Endothelial cell of umbilical vein (primary cell): ENCODE measurements around the gene PUM2. TPM values are rescaled to one million over a fixed set of nuclear protein-coding genes. Genes with fewer than 3 reads are reported as not detected.

ENCODE experiments used
- BruUV-seq: library from RNA; stranded (reverse); fragments of 400-500 nt; replicated peaks from 2 replicates; lab custom pipeline; 2021; lab: Mats Ljungman, UMichigan
- CTCF ChIA-PET: fragments of 300-600, 350-600 bp; sonication (Branson Sonifier 250); formaldehyde crosslinking; loops from one replicate; lab custom pipeline; 2021; ENCODE audit warnings: antibody characterized with exemption, inconsistent platforms; lab: Charles Lee
- POLR2A ChIA-PET: fragments of 300-600, 350-600 bp; sonication (Branson Sonifier 250); formaldehyde crosslinking; loops from one replicate; lab custom pipeline; 2021; ENCODE audit warnings: antibody characterized with exemption, inconsistent platforms; lab: Charles Lee
- DNase-seq: peaks from one replicate; pipeline ENCODE4 v3.0.0-alpha.2; 2011; ENCODE audit warnings: low read depth, low spot score
- FAIRE-seq: peaks from 2 replicates; lab custom pipeline; 2011; peaks lifted over from hg19 to GRCh38; lab: Jason Lieb, UNC
- H2AFZ ChIP-seq: 2 replicates; pipeline ENCODE4 v1.6.0; 2012; ENCODE audit warnings: low read depth, low read length, control low read depth, inconsistent platforms
- H3K27ac ChIP-seq: 2 replicates; pipeline ENCODE4 v1.5.1; 2011; ENCODE audit warnings: low read depth, mild to moderate bottlenecking, control low read depth, low read length, moderate library complexity; ENCODE audit not compliant: insufficient read depth
- H3K27me3 ChIP-seq, 2 experiments: 2 replicates each; pipeline versions ENCODE4 v1.6.0 to v1.6.1; 2011; ENCODE audit warnings: low read length in 2 of 2, mixed read lengths in 1 of 2; ENCODE audit not compliant: control insufficient read depth in 2 of 2, insufficient read depth in 2 of 2
- H3K36me3 ChIP-seq, 2 experiments: 2 replicates in 1 of 2; 3 replicates in 1 of 2; pipeline ENCODE4 v1.5.1; 2011; ENCODE audit warnings: low read length in 2 of 2, mild to moderate bottlenecking in 1 of 2, moderate library complexity in 1 of 2; ENCODE audit not compliant: control insufficient read depth in 2 of 2, insufficient read depth in 2 of 2; ENCODE audit errors: extremely low read depth in 1 of 2
- H3K4me1 ChIP-seq: 3 replicates; pipeline ENCODE4 v1.5.1; 2011; ENCODE audit warnings: mild to moderate bottlenecking, low read length; ENCODE audit not compliant: control insufficient read depth, insufficient read depth; ENCODE audit errors: extremely low read depth
- H3K4me2 ChIP-seq: 2 replicates; pipeline ENCODE4 v1.6.1; 2011; ENCODE audit warnings: low read length, control low read depth, mixed read lengths; ENCODE audit not compliant: insufficient read depth
- H3K4me3 ChIP-seq, 3 experiments: fragments of 200-600 bp in 1 of 3; sonication (generic), shearing (Covaris generic) in 1 of 3; replicated peaks in 1 of 3; 2 replicates each; pipeline ENCODE4 v1.5.1; 2011 to 2016; ENCODE audit warnings: control low read depth in 3 of 3, low read length in 3 of 3, mild to moderate bottlenecking in 2 of 3, inconsistent platforms in 1 of 3, low read depth in 1 of 3, moderate library complexity in 1 of 3; ENCODE audit not compliant: insufficient read depth in 1 of 3
- H3K79me2 ChIP-seq: 2 replicates; pipeline ENCODE4 v1.6.0; 2012; ENCODE audit warnings: low read length, inconsistent platforms; ENCODE audit not compliant: control insufficient read depth, insufficient read depth
- H3K9ac ChIP-seq: replicated peaks from 2 replicates; pipeline ENCODE3; 2011; ENCODE audit warnings: low read length, control low read depth; ENCODE audit not compliant: insufficient read depth; ENCODE audit errors: extremely low read depth
- H3K9me1 ChIP-seq: replicated peaks from 3 replicates; pipeline ENCODE4 v1.6.0; 2011; ENCODE audit warnings: mild to moderate bottlenecking, low read length; ENCODE audit not compliant: control insufficient read depth, insufficient read depth; ENCODE audit errors: extremely low read depth
- H3K9me3 ChIP-seq: replicated peaks from 2 replicates; pipeline ENCODE4 v1.5.1; 2012; ENCODE audit warnings: low read length, inconsistent platforms; ENCODE audit not compliant: control insufficient read depth, insufficient read depth
- H4K20me1 ChIP-seq: replicated peaks from 2 replicates; pipeline ENCODE3; 2011; ENCODE audit warnings: mild to moderate bottlenecking, low read length; ENCODE audit not compliant: control insufficient read depth, insufficient read depth; ENCODE audit errors: extremely low read depth
- CTCF ChIP-seq, 2 donors: IDR thresholded peaks; 1 replicate in 1 of 2; 2 replicates in 1 of 2; pipeline ENCODE4 v1.5.1; 2011; ENCODE audit warnings: low read length in 2 of 2, mild to moderate bottlenecking in 2 of 2, moderate library complexity in 2 of 2, control low read depth in 1 of 2, inconsistent platforms in 1 of 2, low read depth in 1 of 2; ENCODE audit not compliant: insufficient read depth in 1 of 2; ENCODE audit errors: extremely low read depth in 1 of 2
- EZH2 ChIP-seq: IDR thresholded peaks from 2 replicates; pipeline ENCODE4 v1.6.1; 2012; ENCODE audit warnings: borderline replicate concordance, low read depth, mild to moderate bottlenecking, moderate library complexity, low read length, inconsistent platforms; ENCODE audit not compliant: severe bottlenecking
- GATA2 ChIP-seq: IDR thresholded peaks from 2 replicates; pipeline ENCODE4 v1.7.0; 2011; ENCODE audit warnings: low read depth, mild to moderate bottlenecking, moderate library complexity, mixed read lengths, low read length; ENCODE audit not compliant: insufficient read length, insufficient read depth
- JUN ChIP-seq: IDR thresholded peaks from 2 replicates; pipeline ENCODE4 v1.6.1; 2011; ENCODE audit warnings: borderline replicate concordance, low read depth; ENCODE audit not compliant: insufficient read length, insufficient read depth
- MYC ChIP-seq: IDR thresholded peaks from one replicate; pipeline ENCODE4 v1.6.1; 2011; ENCODE audit warnings: mild to moderate bottlenecking, low read depth, low read length
- POLR2A ChIP-seq: IDR thresholded peaks from 2 replicates; pipeline ENCODE4 v1.6.1; 2012; ENCODE audit warnings: low read depth, mild to moderate bottlenecking, control low read depth, low read length
- POLR2AphosphoS5 ChIP-seq: IDR thresholded peaks from 2 replicates; pipeline ENCODE4 v1.6.1; 2012; ENCODE audit warnings: low read depth, mild to moderate bottlenecking, control low read depth, low read length, moderate library complexity; ENCODE audit not compliant: insufficient read depth
- dilution Hi-C: fragments of 300-500 bp; cut with MboI; formaldehyde crosslinking; loops from one replicate; pipeline ENCODE4 v1.15.0; 2019; ENCODE audit warnings: low sequenced_read_pairs; ENCODE audit not compliant: extremely low pct_ligation_motif_present
- intact Hi-C: fragments of 100-400 bp; cut with micrococcal nuclease; formaldehyde crosslinking; loops from one replicate; pipeline ENCODE4 v1.10.0; 2022
- polyA plus RNA-seq, 4 experiments: library from polyadenylated mRNA; depleted of rRNA in 3 of 4; stranded (reverse) in 3 of 4; unstranded in 1 of 4; fragments of >200 nt; gene quantifications; 2 replicates each; pipeline versions ENCODE4 v1.2.1 to v1.2.3, GENCODE V29; 2011 to 2012; ENCODE audit warnings: missing spikeins in 1 of 4
- total RNA-seq: library from RNA; stranded (reverse); gene quantifications from 2 replicates; pipeline ENCODE4 v1.2.3, GENCODE V29; 2021
- TF ChIP-seq, protein P1 (sequence below): IDR thresholded peaks from 2 replicates; pipeline ENCODE4 v1.6.1; 2011; ENCODE audit not compliant: insufficient read depth, insufficient read length

The PUM2 gene
- total and polyA plus RNA-seq, 2 donors (not counting 3 experiments of a cell fraction or from before 2014, with no cell fraction given): 32.9 to 83.7 TPM

DNA sequence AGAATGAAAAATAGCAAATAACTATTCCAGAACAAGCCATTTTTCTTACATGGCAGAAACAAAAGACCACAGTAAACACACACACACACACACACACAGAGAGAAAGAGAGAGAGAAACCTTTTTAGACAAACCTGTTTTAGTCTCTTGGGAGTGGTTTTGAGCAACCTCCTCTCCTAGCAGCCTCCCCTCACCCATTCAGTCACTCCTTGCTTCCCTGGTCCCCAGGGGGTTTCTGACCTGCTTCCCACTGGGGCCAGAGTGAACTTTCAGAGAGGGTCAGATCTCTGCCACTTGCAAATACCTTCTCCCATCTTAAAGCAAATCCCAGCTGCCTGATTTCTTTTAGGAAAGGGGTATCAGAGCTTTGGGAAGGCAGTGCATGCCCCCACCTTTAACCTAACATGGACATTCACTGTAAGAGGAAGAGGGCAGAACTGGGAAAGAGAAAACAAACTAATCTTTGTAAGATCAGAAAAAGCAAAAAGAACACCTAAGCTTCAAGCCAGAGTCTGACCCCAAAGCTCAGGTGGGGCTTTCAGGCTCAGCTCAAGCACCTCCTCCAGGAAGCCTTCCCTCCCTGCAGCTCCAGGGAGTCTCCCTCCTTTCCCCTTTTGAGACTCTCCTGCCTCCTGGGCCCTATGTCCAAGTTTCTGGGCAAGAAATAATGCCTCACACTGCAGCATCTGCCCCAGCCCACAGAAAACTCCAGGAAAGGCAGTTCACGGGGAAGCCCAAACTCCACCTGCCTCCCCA lies 128.5 kb downstream of the PUM2 start:
- BruUV-seq: no TSS peak
- Histone ChIP-seq H3K4me2 (no peak overlapping the region), H3K36me3 (no peaks in the 10 kb centered on the region), H3K9me3 (no peaks in the 10 kb centered on the region), H3K4me1 (peaks cover 6% of the 10 kb centered on the region), H3K9me1 (no peaks in the 10 kb centered on the region), H3K4me3 (no peak overlapping the region), H2AFZ (no peak overlapping the region), H3K27me3 (peaks cover 6 to 13% of the 10 kb centered on the region in 2 experiments), H3K79me2 (no peaks in the 10 kb centered on the region), H3K9ac (no peak overlapping the region), H3K27ac (no peak overlapping the region), H4K20me1 (no peaks in the 10 kb centered on the region)
- POLR2A ChIA-PET: interaction anchor here (0.6 kb wide), 1 partner anchor 209 kb away, joined by 4 read pairs; no protein-coding TSS in a partner anchor
- dilution Hi-C loops (no loop called here), intact Hi-C loops (loop anchor here (2.0 kb wide), 1 partner anchor 205 kb away; no protein-coding TSS in a partner anchor)
- CTCF ChIA-PET: interaction anchor here (2.9 to 4.9 kb wide), 3 partner anchors 8 to 114 kb away, joined by 8 to 76 read pairs (median 42); no protein-coding TSS in a partner anchor
- no peak for DNase-seq
- no peak for FAIRE-seq
- TF ChIP-seq JUN: no peak
- TF ChIP-seq EZH2: peak; percentile 16

DNA sequence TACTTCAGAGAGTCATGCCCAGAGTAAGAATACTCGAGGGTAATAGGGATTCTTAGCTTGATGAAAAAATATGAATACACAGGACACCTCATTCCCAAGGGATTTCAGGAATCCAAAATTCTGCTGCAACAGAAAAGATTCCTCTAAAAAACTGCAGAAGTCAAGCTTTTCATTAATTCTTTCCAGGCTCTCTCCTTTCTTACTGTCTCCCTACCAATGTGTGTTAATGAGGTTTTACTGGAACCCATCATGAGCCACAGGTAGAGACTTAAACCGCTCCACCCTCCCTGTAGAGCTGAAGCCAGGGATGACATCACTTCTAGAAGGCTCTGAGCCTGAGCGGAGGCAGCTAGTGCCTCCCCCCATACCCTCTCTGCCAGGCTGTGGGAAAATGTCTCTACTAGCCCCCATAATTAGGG lies 129.1 kb downstream of the PUM2 start:
- FAIRE-seq: no peak

More for the DNA sequence above, 129.1 kb downstream of the PUM2 start:
- Histone ChIP-seq H3K4me2 (no peak overlapping the region), H3K9ac (no peak overlapping the region), H3K9me3 (no peaks in the 10 kb centered on the region), H3K36me3 (no peaks in the 10 kb centered on the region), H3K4me1 (peaks cover 6% of the 10 kb centered on the region), H3K79me2 (no peaks in the 10 kb centered on the region), H2AFZ (no peak overlapping the region), H3K4me3 (no peak overlapping the region), H3K27ac (no peak overlapping the region), H3K9me1 (no peaks in the 10 kb centered on the region), H4K20me1 (no peaks in the 10 kb centered on the region), H3K27me3 (peaks cover 6 to 13% of the 10 kb centered on the region in 2 experiments)
- no peak for DNase-seq
- BruUV-seq: no TSS peak
- dilution Hi-C loops: no loop called here
- TF ChIP-seq EZH2 (no peak), POLR2A (no peak), MYC (no peak), GATA2 (no peak), CTCF (IDR thresholded peaks at IDR 0.05; ENCODE audit: extremely low read depth in 1 of 2, insufficient read depth in 1 of 2, low read depth in 1 of 2, low read length in 2 of 2) (no peak), POLR2AphosphoS5 (no peak)
- TF ChIP-seq, protein P1, sequence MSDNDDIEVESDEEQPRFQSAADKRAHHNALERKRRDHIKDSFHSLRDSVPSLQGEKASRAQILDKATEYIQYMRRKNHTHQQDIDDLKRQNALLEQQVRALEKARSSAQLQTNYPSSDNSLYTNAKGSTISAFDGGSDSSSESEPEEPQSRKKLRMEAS: no peak
- ChIA-PET CTCF (interaction anchor here (1.0 kb wide), 1 partner anchor 9 kb away, joined by 4 read pairs; no protein-coding TSS in a partner anchor), POLR2A (no interaction called here)
- intact Hi-C loops: no loop called here
